HepG2 (cell line): ENCODE results near the gene RARA. TPM values are rescaled to one million over a fixed set of nuclear protein-coding genes. Genes with fewer than 3 reads are reported as not detected.

Experiments
- CBX2 ChIP-seq, 2 experiments: fragments of 200-600 bp in 1 of 2; sonication (generic); formaldehyde crosslinking in 1 of 2; IDR thresholded peaks; 2 replicates each; pipeline versions ENCODE4 v1.7.0 to v1.8.1; 2018 to 2022; ENCODE audit warnings: low read depth in 2 of 2, low read length in 1 of 2, mild to moderate bottlenecking in 1 of 2, missing genetic modification reagents in 1 of 2
- CEBPG ChIP-seq: IDR thresholded peaks from 2 replicates; pipeline ENCODE4 v1.6.1; 2016
- HDAC2 ChIP-seq: sonication (generic); formaldehyde crosslinking; IDR thresholded peaks from 2 replicates; pipeline ENCODE4 v1.4.0; 2020; ENCODE audit warnings: missing genetic modification reagents
- KAT7 ChIP-seq: IDR thresholded peaks from 2 replicates; pipeline ENCODE4 v1.6.1; 2018; ENCODE audit warnings: borderline replicate concordance, missing compliant biosample characterization
- MYC ChIP-seq: sonication (generic); formaldehyde crosslinking; IDR thresholded peaks from 2 replicates; pipeline ENCODE4 v1.9.0; 2021; ENCODE audit warnings: missing genetic modification reagents, borderline replicate concordance
- POGZ ChIP-seq: sonication (generic); formaldehyde crosslinking; IDR thresholded peaks from 2 replicates; pipeline ENCODE4 v1.4.0; 2020; ENCODE audit warnings: mild to moderate bottlenecking, missing genetic modification reagents
- SALL1 ChIP-seq: sonication (generic); formaldehyde crosslinking; IDR thresholded peaks from 2 replicates; pipeline ENCODE4 v1.8.0; 2022; ENCODE audit warnings: mild to moderate bottlenecking, missing genetic modification reagents
- SRSF1 ChIP-seq: fragments of 200-400 bp; formaldehyde crosslinking; optimal IDR thresholded peaks from 2 replicates; pipeline ENCODE3; 2017; ENCODE audit warnings: mild to moderate bottlenecking, low read depth, low read length, moderate library complexity
- TBL1XR1 ChIP-seq: fragments of 150-350 bp; IDR thresholded peaks from 2 replicates; pipeline ENCODE4 v1.6.1; 2014; ENCODE audit warnings: borderline replicate concordance, low read length; ENCODE audit not compliant: partially characterized antibody
- TFAP4 ChIP-seq: sonication (generic); IDR thresholded peaks from 2 replicates; pipeline ENCODE4 v1.6.1; 2016; ENCODE audit warnings: low read depth, borderline replicate concordance
- ZBTB7A ChIP-seq: sonication (generic); formaldehyde crosslinking; IDR thresholded peaks from 2 replicates; pipeline ENCODE4 v1.8.0; 2022; ENCODE audit warnings: mild to moderate bottlenecking, missing genetic modification reagents
- ZFP90 ChIP-seq: sonication (generic); formaldehyde crosslinking; IDR thresholded peaks from 2 replicates; pipeline ENCODE4 v1.8.0; 2022; ENCODE audit warnings: missing genetic modification reagents, mild to moderate bottlenecking, inconsistent platforms, borderline replicate concordance
- ZNF121 ChIP-seq: sonication (generic); formaldehyde crosslinking; IDR thresholded peaks from 2 replicates; pipeline ENCODE4 v1.5.0; 2020; ENCODE audit warnings: mild to moderate bottlenecking, missing genetic modification reagents
- ZNF224 ChIP-seq: sonication (generic); formaldehyde crosslinking; IDR thresholded peaks from 2 replicates; pipeline ENCODE4 v1.5.0; 2020; ENCODE audit warnings: mild to moderate bottlenecking, missing genetic modification reagents
- ZNF274 ChIP-seq: sonication (generic); formaldehyde crosslinking; IDR thresholded peaks from 2 replicates; pipeline ENCODE4 v1.5.1; 2020; ENCODE audit warnings: mild to moderate bottlenecking, missing genetic modification reagents
- ZNF350 ChIP-seq: sonication (generic); formaldehyde crosslinking; IDR thresholded peaks from 2 replicates; pipeline ENCODE4 v1.4.0; 2020; ENCODE audit warnings: mild to moderate bottlenecking, low read depth, missing genetic modification reagents, borderline replicate concordance
- ZNF704 ChIP-seq: sonication (generic); formaldehyde crosslinking; IDR thresholded peaks from 2 replicates; pipeline ENCODE4 v1.8.1; 2023; ENCODE audit warnings: mild to moderate bottlenecking, inconsistent platforms, moderate library complexity, missing genetic modification reagents, borderline replicate concordance
- ZNF749 ChIP-seq: sonication (generic); formaldehyde crosslinking; IDR thresholded peaks from 2 replicates; pipeline ENCODE4 v1.8.0; 2022; ENCODE audit warnings: mild to moderate bottlenecking, missing genetic modification reagents, moderate library complexity, borderline replicate concordance
- ZNF768 ChIP-seq: sonication (generic); formaldehyde crosslinking; IDR thresholded peaks from 2 replicates; pipeline ENCODE4 v1.4.0; 2020; ENCODE audit warnings: missing genetic modification reagents
- ZNF782 ChIP-seq: sonication (generic); formaldehyde crosslinking; IDR thresholded peaks from 2 replicates; pipeline ENCODE4 v1.4.0; 2020; ENCODE audit warnings: missing genetic modification reagents, mild to moderate bottlenecking, borderline replicate concordance
- ZSCAN21 ChIP-seq: sonication (generic); formaldehyde crosslinking; IDR thresholded peaks from 2 replicates; pipeline ENCODE4 v1.8.0; 2022; ENCODE audit warnings: mild to moderate bottlenecking, missing genetic modification reagents, moderate library complexity, borderline replicate concordance
- ZSCAN30 ChIP-seq: sonication (generic); formaldehyde crosslinking; IDR thresholded peaks from 2 replicates; pipeline ENCODE4 v1.5.0; 2020; ENCODE audit warnings: mild to moderate bottlenecking, missing genetic modification reagents
- polyA plus RNA-seq, 8 experiments: library from polyadenylated mRNA; depleted of rRNA in 3 of 8; stranded (reverse) in 7 of 8; unstranded in 1 of 8; fragments of >200 nt; fragmentation: Illumina TruSeq in 4 of 8; extraction: Trizol in 4 of 8; gene quantifications; 2 replicates each; pipeline versions ENCODE4 v1.2.1 to v1.2.3, GENCODE V29; 2011 to 2016; ENCODE audit warnings: low read depth in 4 of 8, missing spikeins in 1 of 8, mixed read lengths in 1 of 8; ENCODE audit not compliant: insufficient read depth in 1 of 8
- total RNA-seq, 5 experiments: library from RNA; depleted of rRNA; stranded (reverse); fragments of >200 nt; fragmentation: Illumina TruSeq; extraction: Trizol; gene quantifications; 2 replicates each; pipeline ENCODE4 v1.2.3, GENCODE V29; 2016; ENCODE audit warnings: low read depth in 1 of 5
- TF ChIP-seq, protein P1 (sequence below): sonication (generic); formaldehyde crosslinking; IDR thresholded peaks from 2 replicates; pipeline ENCODE4 v1.4.0; 2020; ENCODE audit warnings: missing genetic modification reagents
- TF ChIP-seq, protein P2 (sequence below): sonication (generic); formaldehyde crosslinking; IDR thresholded peaks from 2 replicates; pipeline ENCODE4 v1.5.1; 2020; ENCODE audit warnings: missing genetic modification reagents, mild to moderate bottlenecking, borderline replicate concordance
- TF ChIP-seq, protein P3 (sequence below): sonication (generic); formaldehyde crosslinking; IDR thresholded peaks from 2 replicates; pipeline ENCODE4 v1.8.0; 2022; ENCODE audit warnings: mild to moderate bottlenecking, missing genetic modification reagents, moderate library complexity

The RARA gene
- total and polyA plus RNA-seq, 2 of the 13 experiments (the other 11 are each of a cell fraction or from before 2014, with no cell fraction given) = 6.4 to 8.6 TPM

GRCh38 chr17:40309031-40309948 is at the start of gene RARA (continued):
- TF ChIP-seq MYC (CRISPR knock-in tag) = peak; percentile 17; the same call in 1 of the 2 replicates
- TF ChIP-seq SRSF1 = peak; percentile 86
- TF ChIP-seq TFAP4 = no peak
- no peak for TF ChIP-seq CBX2 (IDR thresholded peaks at IDR 0.05; ENCODE audit: low read depth, low read length)
- no peak for TF ChIP-seq CBX2 (CRISPR knock-in tag; IDR thresholded peaks at IDR 0.05; ENCODE audit: low read depth)
- no peak for TF ChIP-seq ZSCAN30
- 0 out of 2 replicates have a peak, but pooled peaks have one; percentile 32 for TF ChIP-seq ZNF704
- TF ChIP-seq ZNF274 (CRISPR knock-in tag) = peak; percentile 55; the same call in 1 of the 2 replicates
- 0 out of 2 replicates have a peak, but pooled peaks have one; percentile 46 for TF ChIP-seq POGZ (CRISPR knock-in tag)
- TF ChIP-seq ZFP90 = 0 out of 2 replicates have a peak, but pooled peaks have one; percentile 52
- TF ChIP-seq ZNF782 (CRISPR knock-in tag) = 0 out of 2 replicates have a peak, but pooled peaks have one; percentile 43
- TF ChIP-seq CEBPG (CRISPR knock-in tag) = peak; percentile 94
- TF ChIP-seq HDAC2 = no peak; the same call in 1 of the 2 replicates
- TF ChIP-seq, protein P1, sequence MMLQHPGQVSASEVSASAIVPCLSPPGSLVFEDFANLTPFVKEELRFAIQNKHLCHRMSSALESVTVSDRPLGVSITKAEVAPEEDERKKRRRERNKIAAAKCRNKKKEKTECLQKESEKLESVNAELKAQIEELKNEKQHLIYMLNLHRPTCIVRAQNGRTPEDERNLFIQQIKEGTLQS (CRISPR knock-in tag) = peak; percentile 51; the same call in 1 of the 2 replicates
- TF ChIP-seq KAT7 (CRISPR knock-in tag) = 0 out of 2 replicates have a peak, but pooled peaks have one; percentile 41
- TF ChIP-seq ZNF749 (CRISPR knock-in tag) = 0 out of 2 replicates have a peak, but pooled peaks have one; percentile 52
- 0 out of 2 replicates have a peak, but pooled peaks have one; percentile 9 for TF ChIP-seq ZNF224 (CRISPR knock-in tag)
- no peak for TF ChIP-seq TBL1XR1
- no peak for TF ChIP-seq ZNF121
- TF ChIP-seq, protein P2, sequence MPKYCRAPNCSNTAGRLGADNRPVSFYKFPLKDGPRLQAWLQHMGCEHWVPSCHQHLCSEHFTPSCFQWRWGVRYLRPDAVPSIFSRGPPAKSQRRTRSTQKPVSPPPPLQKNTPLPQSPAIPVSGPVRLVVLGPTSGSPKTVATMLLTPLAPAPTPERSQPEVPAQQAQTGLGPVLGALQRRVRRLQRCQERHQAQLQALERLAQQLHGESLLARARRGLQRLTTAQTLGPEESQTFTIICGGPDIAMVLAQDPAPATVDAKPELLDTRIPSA (CRISPR knock-in tag) = no peak
- TF ChIP-seq, protein P3, sequence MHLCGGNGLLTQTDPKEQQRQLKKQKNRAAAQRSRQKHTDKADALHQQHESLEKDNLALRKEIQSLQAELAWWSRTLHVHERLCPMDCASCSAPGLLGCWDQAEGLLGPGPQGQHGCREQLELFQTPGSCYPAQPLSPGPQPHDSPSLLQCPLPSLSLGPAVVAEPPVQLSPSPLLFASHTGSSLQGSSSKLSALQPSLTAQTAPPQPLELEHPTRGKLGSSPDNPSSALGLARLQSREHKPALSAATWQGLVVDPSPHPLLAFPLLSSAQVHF (CRISPR knock-in tag) = no peak
- TF ChIP-seq ZNF768 (CRISPR knock-in tag) = peak; percentile 86; the same call in 1 of the 2 replicates
- peak; percentile 84; the same call in 1 of the 2 replicates for TF ChIP-seq ZSCAN21
- TF ChIP-seq ZNF350 (CRISPR knock-in tag) = peak; percentile 72
- peak; percentile 76; the same call in 1 of the 2 replicates for TF ChIP-seq ZBTB7A (CRISPR knock-in tag)
- peak; percentile 65 for TF ChIP-seq SALL1 (CRISPR knock-in tag)
